ENCODE results near the gene PSMD2.

GRCh38 chr3:184348057-184348382 is 49.0 kb downstream of the PSMD2 start:
- TF ChIP-seq CTCF (IDR thresholded peaks at IDR 0.05), result no peak
- no peak for TF ChIP-seq POLR2A (IDR thresholded peaks at IDR 0.05)

All from vagina (tissue), 2 donors.